Left lung (tissue), 10 donors: Measurements from ENCODE around the gene C11orf65. TPM values are rescaled to one million over a fixed set of nuclear protein-coding genes. Genes with fewer than 3 reads are reported as not detected.

Experiments
- ATAC-seq: fragments of 200-7000 bp; cut with Tn5 transposase; one replicate; pipeline ENCODE4 v1.9.1; 2020; ENCODE audit warnings: moderate library complexity
- DNase-seq, 4 donors: peaks; one replicate each; pipeline ENCODE4 v3.0.0-alpha.2; 2013 to 2020
- H3K27ac ChIP-seq, 2 donors: fragments of 200-600 bp; sonication (generic) in 1 of 2; one replicate each; pipeline versions ENCODE4 v1.5.0 to v1.8.0; 2020 to 2021
- H3K27me3 ChIP-seq, 2 donors: fragments of 200-600 bp; sonication (generic) in 1 of 2; one replicate each; pipeline versions ENCODE4 v1.5.0 to v1.8.0; 2020 to 2021
- H3K36me3 ChIP-seq, 2 donors: fragments of 200-600 bp; sonication (generic) in 1 of 2; one replicate each; pipeline versions ENCODE4 v1.5.0 to v1.8.0; 2020 to 2021
- H3K4me1 ChIP-seq, 2 donors: fragments of 200-600 bp; one replicate each; pipeline ENCODE4 v1.8.0; 2021
- H3K4me3 ChIP-seq, 2 donors: fragments of 200-600 bp; sonication (generic) in 1 of 2; one replicate each; pipeline versions ENCODE4 v1.5.0 to v1.8.0; 2020 to 2021; ENCODE audit warnings: mild to moderate bottlenecking in 1 of 2
- H3K9me3 ChIP-seq, 2 donors: fragments of 200-600 bp; sonication (generic) in 1 of 2; one replicate each; pipeline versions ENCODE4 v1.5.0 to v1.8.0; 2020 to 2021
- CTCF ChIP-seq, 2 donors: fragments of 200-600 bp; sonication (generic) in 1 of 2; IDR thresholded peaks; one replicate each; pipeline versions ENCODE4 v1.5.0 to v1.8.0; 2021; ENCODE audit warnings: antibody characterized with exemption in 2 of 2
- intact Hi-C, 2 donors: fragments of 100-400 bp; cut with DNase I; formaldehyde crosslinking; loops; one replicate each; pipeline versions ENCODE4 v1.11.2 to v1.14.2; 2022
- polyA plus RNA-seq, 6 donors: library from polyadenylated mRNA; unstranded; fragments of 120-200 nt; gene quantifications; one replicate each; pipeline ENCODE4 v1.2.1, GENCODE V29; 2013; ENCODE audit not compliant: insufficient read length in 6 of 6
- total RNA-seq, 2 donors: library from RNA; stranded (reverse); fragmentation: NEBNext Ultra II Directional; extraction: Animal tissue kit (Norgen Biotek cat#: 25700); gene quantifications; one replicate each; pipeline ENCODE4 v1.2.1, GENCODE V29; 2021
- donor health status: DM: no; HTN: yes; CAD: no.
- donor health status: DM: no; HTN: no; CAD: no.

C11orf65 gene
- total and polyA plus RNA-seq, 8 donors = 0.37 to 2.7 (median 1.6) TPM

GRCh38 chr11:108351468-108351867, 115.9 kb downstream of the C11orf65 start:
- peaks cover 2 to 85% of the 10 kb centered on the region in 2 donors for H3K36me3 ChIP-seq
- no peaks in the 10 kb centered on the region for H3K27me3 ChIP-seq
- intact Hi-C loops = no loop called here

GRCh38 chr11:108346451-108346850, 120.9 kb downstream of the C11orf65 start:
- H3K4me1 ChIP-seq = no peaks in the 10 kb centered on the region
- H3K4me3 ChIP-seq = no peak overlapping the region
- intact Hi-C loops = no loop called here
- H3K27ac ChIP-seq = no peak overlapping the region
- H3K9me3 ChIP-seq = no peaks in the 10 kb centered on the region
- H3K36me3 ChIP-seq = peaks cover 2 to 37% of the 10 kb centered on the region in 2 donors
- ATAC-seq = no peak
- no peak for TF ChIP-seq CTCF (IDR thresholded peaks at IDR 0.05)
- no peak for DNase-seq
- H3K27me3 ChIP-seq = no peaks in the 10 kb centered on the region

More at GRCh38 chr11:108351468-108351867, 115.9 kb downstream of the C11orf65 start:
- Histone ChIP-seq H3K4me1 (no peaks in the 10 kb centered on the region), H3K9me3 (no peaks in the 10 kb centered on the region), H3K4me3 (no peak overlapping the region), H3K27ac (no peak overlapping the region)
- TF ChIP-seq CTCF (IDR thresholded peaks at IDR 0.05) = no peak
- ATAC-seq (no peak), DNase-seq (no peak)

DNA sequence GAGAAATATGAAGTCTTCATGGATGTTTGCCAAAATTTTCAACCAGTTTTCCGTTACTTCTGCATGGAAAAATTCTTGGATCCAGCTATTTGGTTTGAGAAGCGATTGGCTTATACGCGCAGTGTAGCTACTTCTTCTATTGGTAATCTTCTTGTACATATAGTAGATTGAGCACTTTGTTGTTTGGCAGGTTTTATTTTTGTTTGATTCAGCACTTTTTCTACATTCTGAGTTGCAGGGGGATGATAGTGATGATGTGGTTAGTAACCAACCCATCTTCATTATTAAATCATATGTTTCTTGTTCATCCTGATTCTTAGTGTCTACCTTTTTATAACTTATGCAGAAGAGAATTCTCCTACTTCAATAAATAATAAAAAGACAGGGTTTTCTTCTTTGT, 121.6 kb downstream of the C11orf65 start:
- intact Hi-C loops = no loop called here
- Histone ChIP-seq H3K36me3 (peaks cover 2 to 30% of the 10 kb centered on the region in 2 donors), H3K27me3 (no peaks in the 10 kb centered on the region), H3K4me1 (no peaks in the 10 kb centered on the region), H3K27ac (no peak overlapping the region), H3K4me3 (no peak overlapping the region), H3K9me3 (no peaks in the 10 kb centered on the region)
- no peak for TF ChIP-seq CTCF (IDR thresholded peaks at IDR 0.05)
- ATAC-seq = no peak
- no peak for DNase-seq

- H3K9me3 ChIP-seq = no peaks in the 10 kb centered on the region
- H3K27me3 ChIP-seq = no peaks in the 10 kb centered on the region
- no peak overlapping the region for H3K27ac ChIP-seq
- no peaks in the 10 kb centered on the region for H3K4me1 ChIP-seq
- ATAC-seq (no peak), DNase-seq (no peak)
- no peak for TF ChIP-seq CTCF (IDR thresholded peaks at IDR 0.05)
- peaks cover 0 to 12% of the 10 kb centered on the region in 2 donors for H3K36me3 ChIP-seq
- H3K4me3 ChIP-seq = no peak overlapping the region
- intact Hi-C loops = no loop called here
These were observed 123.6 kb downstream of the C11orf65 start for GRCh38 chr11:108343714-108344113.

GRCh38 chr11:108341654-108342053, 125.7 kb downstream of the C11orf65 start:
- ATAC-seq = no peak
- H3K27ac ChIP-seq = no peak overlapping the region
- no peak for TF ChIP-seq CTCF (IDR thresholded peaks at IDR 0.05)

More at GRCh38 chr11:108341654-108342053, 125.7 kb downstream of the C11orf65 start:
- Histone ChIP-seq H3K27me3 (no peaks in the 10 kb centered on the region), H3K4me3 (no peak overlapping the region), H3K4me1 (no peaks in the 10 kb centered on the region), H3K36me3 (peaks cover 0 to 25% of the 10 kb centered on the region in 2 donors), H3K9me3 (no peaks in the 10 kb centered on the region)
- intact Hi-C loops = no loop called here
- DNase-seq = no peak
